ENCODE results near the gene CFAP61. TPM values are rescaled to one million over a fixed set of nuclear protein-coding genes. Genes with fewer than 3 reads are reported as not detected.

CFAP61 gene
- total and polyA plus RNA-seq, 9 of the 15 experiments (the other 6 are each of a cell fraction or from before 2014, with no cell fraction given) = 0.11 TPM; not detected in 8

GRCh38 chr20:20293141-20293540 lies 240.8 kb downstream of the CFAP61 start (continued):
- no peak for TF ChIP-seq HDAC1 (IDR thresholded peaks at IDR 0.05)

- Histone ChIP-seq H3K9me3 (replicated peaks; ENCODE audit: control insufficient read depth, insufficient read depth, low read depth, low read length) (no peaks in the 10 kb centered on the region), H4K20me1 (replicated peaks; ENCODE audit: control insufficient read depth, insufficient read depth, low read length) (no peaks in the 10 kb centered on the region), H3K36me3 (ENCODE audit: control insufficient read depth, insufficient read depth, low read length) (no peaks in the 10 kb centered on the region), H3K4me3 (no peak overlapping the region), H3K4me2 (ENCODE audit: insufficient read depth, low read length) (no peak overlapping the region), H2AFZ (ENCODE audit: low read depth, low read length) (no peak overlapping the region), H3K27me3 (ENCODE audit: control insufficient read depth in 2 of 2, insufficient read depth in 2 of 2, low read length in 2 of 2) (peaks cover 0 to 4% of the 10 kb centered on the region in 2 experiments; a peak in 1 of 5 replicates), H3K79me2 (ENCODE audit: control insufficient read depth, insufficient read depth, low read length) (no peaks in the 10 kb centered on the region), H3K9me1 (ENCODE audit: control insufficient read depth, insufficient read depth, low read length) (no peaks in the 10 kb centered on the region), H3K4me1 (replicated peaks in 1 of 2; ENCODE audit: control insufficient read depth in 2 of 2, insufficient read depth in 2 of 2, low read length in 2 of 2) (no peaks in the 10 kb centered on the region; a peak in 1 of 5 replicates), H3K9ac (ENCODE audit: insufficient read depth in 1 of 2, low read depth in 2 of 2, low read length in 2 of 2) (no peak overlapping the region), H3K27ac (ENCODE audit: extremely low read depth, low read depth, low read length) (no peak overlapping the region)
- WGBS (ENCODE audit: insufficient coverage, low coverage, missing lambda C conversion rate) = 1% methylated on average over 7 of the region's 7 CpGs
- FAIRE-seq (no peak), DNase-seq (ENCODE audit: extremely low read depth in 1 of 4, low spot score in 3 of 4) (no peak), ATAC-seq (no peak)
- no TSS peak for BruUV-seq (replicated peaks)
- ChIA-PET POLR2A (no interaction called here), CTCF (ENCODE audit: low intra/inter-chr PET ratio) (no interaction called here)
- intact Hi-C loops (cut with micrococcal nuclease) (no loop called here), in situ Hi-C loops (cut with MboI) (no loop called here)
- TF ChIP-seq NFYB (IDR thresholded peaks at IDR 0.05; ENCODE audit: extremely low read depth, insufficient read length) (no peak), MBD2 (IDR thresholded peaks at IDR 0.05; ENCODE audit: borderline replicate concordance, low read depth) (no peak), CUX1 (CRISPR knock-in tag; IDR thresholded peaks at IDR 0.05) (no peak), GATAD2B (IDR thresholded peaks at IDR 0.05; ENCODE audit: borderline replicate concordance) (no peak), SNAPC5 (CRISPR knock-in tag; IDR thresholded peaks at IDR 0.05) (no peak), PML (IDR thresholded peaks at IDR 0.05; ENCODE audit: low read length) (no peak), PHB (CRISPR knock-in tag; IDR thresholded peaks at IDR 0.05) (no peak), ESRRB (CRISPR knock-in tag; IDR thresholded peaks at IDR 0.05; ENCODE audit: borderline replicate concordance) (no peak), HNRNPLL (IDR thresholded peaks at IDR 0.05; ENCODE audit: low read depth, low read length, poor library complexity, severe bottlenecking) (no peak), TAL1 (IDR thresholded peaks at IDR 0.05) (no peak), STAT6 (CRISPR knock-in tag; IDR thresholded peaks at IDR 0.05) (no peak), FOXM1 (IDR thresholded peaks at IDR 0.05; ENCODE audit: low read depth) (no peak), FOXM1 (CRISPR knock-in tag; IDR thresholded peaks at IDR 0.05; ENCODE audit: low read depth) (no peak)
These were observed 241.5 kb downstream of the CFAP61 start for GRCh38 chr20:20293691-20294385.
